Activated T-cell treated with anti-CD3 and anti-CD28 coated beads for 24 hours (primary cell): ENCODE measurements around the gene TTLL4.
"Not testable (repeated sequence)": the region's sequence is repeated elsewhere in the genome, so short reads cannot be mapped to it uniquely, and the experiment has no call there.

Source experiments
- DNase-seq: peaks from one replicate; pipeline ENCODE4 v3.0.0-alpha.2; 2020; ENCODE audit warnings: low read depth

TTLL4 gene, protein sequence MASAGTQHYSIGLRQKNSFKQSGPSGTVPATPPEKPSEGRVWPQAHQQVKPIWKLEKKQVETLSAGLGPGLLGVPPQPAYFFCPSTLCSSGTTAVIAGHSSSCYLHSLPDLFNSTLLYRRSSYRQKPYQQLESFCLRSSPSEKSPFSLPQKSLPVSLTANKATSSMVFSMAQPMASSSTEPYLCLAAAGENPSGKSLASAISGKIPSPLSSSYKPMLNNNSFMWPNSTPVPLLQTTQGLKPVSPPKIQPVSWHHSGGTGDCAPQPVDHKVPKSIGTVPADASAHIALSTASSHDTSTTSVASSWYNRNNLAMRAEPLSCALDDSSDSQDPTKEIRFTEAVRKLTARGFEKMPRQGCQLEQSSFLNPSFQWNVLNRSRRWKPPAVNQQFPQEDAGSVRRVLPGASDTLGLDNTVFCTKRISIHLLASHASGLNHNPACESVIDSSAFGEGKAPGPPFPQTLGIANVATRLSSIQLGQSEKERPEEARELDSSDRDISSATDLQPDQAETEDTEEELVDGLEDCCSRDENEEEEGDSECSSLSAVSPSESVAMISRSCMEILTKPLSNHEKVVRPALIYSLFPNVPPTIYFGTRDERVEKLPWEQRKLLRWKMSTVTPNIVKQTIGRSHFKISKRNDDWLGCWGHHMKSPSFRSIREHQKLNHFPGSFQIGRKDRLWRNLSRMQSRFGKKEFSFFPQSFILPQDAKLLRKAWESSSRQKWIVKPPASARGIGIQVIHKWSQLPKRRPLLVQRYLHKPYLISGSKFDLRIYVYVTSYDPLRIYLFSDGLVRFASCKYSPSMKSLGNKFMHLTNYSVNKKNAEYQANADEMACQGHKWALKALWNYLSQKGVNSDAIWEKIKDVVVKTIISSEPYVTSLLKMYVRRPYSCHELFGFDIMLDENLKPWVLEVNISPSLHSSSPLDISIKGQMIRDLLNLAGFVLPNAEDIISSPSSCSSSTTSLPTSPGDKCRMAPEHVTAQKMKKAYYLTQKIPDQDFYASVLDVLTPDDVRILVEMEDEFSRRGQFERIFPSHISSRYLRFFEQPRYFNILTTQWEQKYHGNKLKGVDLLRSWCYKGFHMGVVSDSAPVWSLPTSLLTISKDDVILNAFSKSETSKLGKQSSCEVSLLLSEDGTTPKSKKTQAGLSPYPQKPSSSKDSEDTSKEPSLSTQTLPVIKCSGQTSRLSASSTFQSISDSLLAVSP

DNA sequence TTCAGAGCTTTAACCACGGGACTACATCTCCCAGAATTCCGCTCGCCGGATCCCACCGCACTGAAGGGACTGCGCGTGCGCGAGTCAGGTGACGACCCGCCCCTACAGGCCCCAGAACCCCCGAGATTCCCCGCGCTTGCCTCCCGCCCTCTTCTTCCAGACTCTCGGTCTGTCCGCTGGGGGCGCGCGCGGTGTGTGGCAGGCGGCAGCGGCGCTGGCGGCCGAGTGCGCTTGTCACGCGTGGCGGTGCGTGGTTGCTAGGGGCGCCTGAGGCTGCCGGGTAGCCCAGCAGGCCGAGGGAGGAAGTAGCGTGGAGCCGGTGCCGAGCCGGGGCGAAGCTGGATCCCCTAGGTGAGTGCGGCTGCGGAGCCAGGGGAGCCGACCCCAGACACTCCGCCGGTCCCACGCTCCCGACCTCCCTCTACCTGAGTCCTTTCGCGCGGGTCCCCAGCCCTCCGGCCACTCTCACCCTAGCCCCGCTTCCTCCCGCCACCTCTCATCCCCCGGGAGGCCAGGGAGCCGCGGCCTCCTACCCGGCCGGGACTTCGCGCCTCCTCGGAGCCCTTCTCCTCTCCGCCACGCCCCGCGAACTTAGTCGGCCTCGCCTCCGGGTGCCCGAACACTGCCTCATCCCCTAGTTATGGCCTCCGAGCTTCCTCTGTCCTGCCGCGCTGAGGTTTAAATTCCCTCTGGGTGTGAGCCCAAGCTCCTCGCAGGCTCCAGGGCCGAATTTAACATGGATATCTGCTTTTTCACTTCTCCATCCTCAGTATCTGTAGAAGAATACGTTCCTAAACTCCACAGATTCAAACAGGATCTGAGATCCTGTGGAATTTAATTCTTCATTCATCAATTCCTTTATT, at the start of gene TTLL4:
Gene TTLL4, plus strand, starts transcription at position 149 of the 863 bp plus-strand sequence. CDS start 26,842 bp downstream, outside the sequence.
- peak; percentile 97 for DNase-seq

DNA sequence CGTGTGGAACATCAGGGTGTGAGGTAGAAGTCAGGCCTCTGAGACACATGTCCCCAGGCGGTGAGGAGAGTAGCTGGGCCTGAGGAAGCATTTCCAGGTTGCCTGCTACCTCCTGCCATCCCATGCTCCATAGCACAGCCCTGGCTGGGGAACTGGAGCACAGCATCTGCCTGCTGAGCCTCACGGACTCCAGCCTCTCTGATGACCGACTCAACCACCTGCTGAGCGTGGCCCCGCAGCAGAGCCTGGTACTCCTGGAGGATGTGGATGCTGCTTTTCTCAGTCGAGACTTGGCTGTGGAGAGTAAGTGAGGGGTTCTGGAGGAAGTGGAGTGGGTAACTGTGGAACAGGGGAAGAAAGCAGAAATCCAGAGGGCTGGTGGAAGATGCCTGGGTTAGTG, 48.3 kb upstream of the TTLL4 start:
- DNase-seq: no peak

DNA sequence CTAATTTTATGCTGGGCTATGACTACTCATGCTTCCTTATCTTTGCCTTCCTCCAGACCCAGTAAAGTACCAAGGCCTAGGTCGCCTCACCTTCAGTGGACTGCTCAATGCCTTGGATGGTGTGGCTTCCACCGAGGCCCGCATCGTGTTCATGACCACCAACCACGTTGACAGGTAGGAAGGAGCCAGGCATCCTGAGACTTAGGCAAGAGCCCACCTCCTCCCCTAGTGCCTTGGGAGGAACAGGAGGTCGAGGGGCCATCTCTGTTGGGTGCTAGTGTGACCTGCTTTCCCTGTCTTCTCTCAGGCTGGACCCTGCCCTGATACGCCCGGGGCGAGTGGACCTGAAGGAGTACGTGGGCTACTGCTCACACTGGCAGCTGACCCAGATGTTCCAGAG, 47.8 kb upstream of the TTLL4 start:
- no peak for DNase-seq

DNA sequence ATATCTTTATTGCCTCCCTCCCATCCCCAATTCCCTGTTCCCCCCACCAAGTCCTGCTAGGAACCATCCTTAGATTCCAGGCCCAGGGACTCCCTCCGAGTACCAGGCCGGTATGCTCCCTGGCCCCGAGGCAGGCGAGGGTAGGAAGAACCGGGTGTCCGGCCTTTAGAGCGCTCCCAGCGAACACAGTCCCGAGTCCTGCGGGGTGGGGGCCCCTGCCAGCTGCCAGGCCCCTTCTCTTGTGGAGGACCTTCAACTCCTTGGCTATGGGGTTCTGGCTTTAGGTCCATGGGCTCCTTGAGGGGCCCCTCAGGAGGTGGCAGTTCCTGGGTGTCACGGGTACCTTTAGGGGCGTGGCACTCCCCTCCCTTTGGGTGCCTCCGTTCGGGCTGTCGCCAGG, 46.7 kb upstream of the TTLL4 start:
- DNase-seq: no peak

DNA sequence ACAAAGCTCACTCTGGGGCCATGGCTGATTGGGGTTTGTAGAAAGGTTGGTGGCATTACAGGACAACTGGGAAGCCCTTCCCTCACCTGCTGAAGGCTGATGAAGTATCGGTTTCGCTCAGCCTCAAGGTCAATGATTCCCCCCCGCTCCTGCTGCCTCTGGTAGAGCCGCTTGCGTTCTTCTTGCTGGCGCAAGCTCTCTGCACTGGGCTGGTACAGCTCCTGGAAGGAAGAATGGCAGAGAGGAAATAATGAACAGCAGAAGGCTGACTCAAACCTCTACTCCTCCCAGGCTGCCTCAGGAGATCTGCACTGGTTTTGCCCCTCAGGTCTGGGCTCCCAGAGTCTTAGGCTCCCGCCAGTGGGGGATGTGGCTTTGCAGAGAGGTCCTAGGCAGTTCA, 46.0 kb upstream of the TTLL4 start:
- DNase-seq: no peak

DNA sequence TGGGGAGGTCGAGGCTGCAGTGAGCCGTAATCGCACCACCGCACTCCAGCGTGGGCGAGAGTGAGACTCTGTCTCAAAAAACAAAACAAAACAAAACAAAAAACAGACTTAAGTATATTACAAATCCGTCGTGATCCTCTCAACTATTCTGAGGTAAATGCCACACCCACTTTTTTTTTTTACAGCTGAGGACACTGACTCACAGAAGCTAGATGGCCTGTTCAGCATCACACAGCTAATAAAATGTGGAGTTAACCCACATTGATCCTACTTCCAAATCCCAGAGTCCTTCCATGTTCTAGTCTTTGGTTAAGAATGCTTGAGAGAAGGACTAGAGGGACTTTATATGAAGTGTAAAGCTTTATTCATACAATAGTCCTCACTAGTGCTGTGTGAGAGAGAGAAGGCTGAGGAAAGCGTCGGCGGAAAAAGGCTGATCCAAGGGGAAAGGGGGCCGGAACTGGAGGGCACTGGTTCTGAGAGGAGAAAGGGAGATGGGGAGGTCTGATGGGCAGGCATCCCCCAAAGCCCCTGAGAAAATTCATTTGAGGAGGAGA, 39.5 kb upstream of the TTLL4 start:
- no peak for DNase-seq

DNA sequence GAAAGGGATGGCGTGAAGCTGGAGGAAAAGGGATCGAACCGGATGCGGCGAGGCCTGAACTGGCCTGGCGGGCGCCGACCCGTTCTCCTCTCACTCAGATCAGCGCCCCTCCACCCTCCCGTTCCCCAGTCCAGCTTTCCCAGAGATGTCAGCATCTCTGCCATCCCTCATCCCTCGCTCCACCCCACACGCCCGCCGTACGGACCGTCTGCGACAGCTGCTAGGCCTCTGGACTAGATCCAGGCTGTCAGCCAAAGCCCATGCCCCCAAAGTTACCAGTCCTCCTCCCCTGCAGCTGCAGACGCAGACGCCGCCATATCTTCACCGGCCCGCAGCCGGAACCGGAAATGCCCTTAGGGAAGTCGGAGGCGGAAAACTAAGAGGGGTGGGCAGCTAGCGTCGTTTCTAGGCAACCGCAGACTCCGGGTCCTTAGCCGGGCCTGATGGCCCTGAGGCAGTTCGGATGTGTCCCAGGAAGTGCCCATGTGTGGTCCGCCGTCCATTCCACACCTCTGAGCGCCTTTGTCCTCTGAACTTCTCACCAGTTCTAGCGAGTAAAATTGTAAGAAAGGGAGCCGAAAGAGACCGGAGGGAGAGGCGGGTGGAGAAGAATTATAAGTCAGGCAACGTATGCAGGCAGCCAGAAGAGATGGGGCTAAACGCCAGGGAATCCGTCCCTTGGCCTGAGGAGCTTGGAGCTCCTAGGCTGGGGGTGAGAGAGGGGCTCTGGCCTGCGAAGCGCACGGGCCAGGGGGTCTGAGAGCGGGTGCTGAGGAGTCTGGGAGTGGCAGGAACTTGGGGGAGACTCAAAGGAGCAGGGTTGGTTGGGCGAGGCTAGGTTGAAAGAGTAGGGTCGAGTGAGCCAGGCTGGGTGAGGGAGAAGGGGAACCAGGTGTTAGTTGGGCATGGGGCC, 38.7 kb upstream of the TTLL4 start, which contains the start of the genes RNF25 and STK36:
Gene RNF25, minus strand, starts transcription at position 349 of the 913 bp plus-strand sequence. Its CDS starts 32 bp downstream, at position 317.
Gene STK36, plus strand, starts transcription at position 433 of the 913 bp plus-strand sequence. CDS start 744 bp downstream, outside the sequence.
- DNase-seq: peak; percentile 76

DNA sequence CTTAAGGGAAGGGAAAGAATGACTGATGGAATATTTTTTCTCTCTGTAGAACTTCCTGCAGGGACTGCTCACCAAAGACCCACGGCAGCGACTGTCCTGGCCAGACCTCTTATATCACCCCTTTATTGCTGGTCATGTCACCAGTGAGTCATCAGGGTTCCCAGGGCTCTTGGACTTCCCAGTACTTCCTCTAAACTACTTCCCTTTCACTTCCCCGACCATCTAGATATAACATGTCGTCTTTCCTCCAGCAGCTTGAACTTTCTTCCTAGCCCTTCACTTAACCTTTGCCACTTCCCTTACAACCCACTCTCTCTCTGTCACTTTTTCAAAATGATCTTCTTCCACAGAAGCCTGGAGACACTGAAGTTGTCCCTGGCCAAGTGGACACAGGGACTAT, 31.5 kb upstream of the TTLL4 start:
- DNase-seq: no peak

DNA sequence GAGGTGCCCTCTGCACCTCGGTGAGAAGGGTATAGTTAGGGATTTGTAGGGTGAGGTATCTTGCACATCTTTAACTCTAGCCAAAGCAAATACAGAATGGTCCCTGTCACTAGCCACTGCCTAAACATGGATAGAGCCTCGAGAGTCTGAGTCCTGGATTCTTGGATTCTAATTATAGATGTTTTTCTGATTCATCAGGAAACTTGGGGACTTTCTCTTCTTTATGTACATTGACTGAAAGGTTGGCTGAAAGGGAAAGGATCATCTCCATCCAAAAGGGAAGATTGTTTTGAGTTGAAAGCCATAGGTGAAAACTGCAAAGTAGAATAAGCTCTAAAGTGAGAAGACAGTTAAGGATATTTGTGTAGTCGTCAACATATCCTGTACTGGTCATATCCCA, 30.6 kb upstream of the TTLL4 start:
- DNase-seq: no peak

DNA sequence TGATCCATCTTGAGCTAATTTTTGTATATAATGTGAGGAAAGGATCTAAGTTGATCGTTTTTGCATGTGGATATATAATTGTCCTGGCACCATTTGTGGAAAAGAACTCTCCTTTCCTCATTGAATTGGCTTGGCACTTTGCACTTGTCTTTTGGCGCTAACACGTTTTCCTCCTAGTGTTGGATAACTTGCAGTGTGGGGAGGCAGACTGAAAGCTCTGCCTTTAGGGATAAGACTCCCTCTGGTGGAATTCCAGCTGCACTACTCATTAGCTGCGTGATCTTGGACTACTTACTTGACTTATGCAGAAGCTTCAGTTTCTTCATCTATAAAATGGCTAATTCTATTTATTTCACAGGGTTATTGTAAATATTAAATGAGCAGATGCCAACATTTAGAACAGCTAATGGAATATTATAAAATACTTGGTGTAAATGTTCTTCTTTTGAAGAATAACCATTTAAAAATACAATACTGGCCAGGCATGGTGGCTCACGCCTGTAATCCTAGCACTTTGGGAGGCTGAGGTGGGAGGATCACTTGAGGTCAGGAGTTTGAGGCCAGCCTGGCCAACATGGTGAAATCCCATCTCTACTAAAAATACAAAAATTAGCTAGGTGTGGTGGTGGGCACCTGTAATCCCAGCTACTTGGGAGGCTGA, 23.1 kb upstream of the TTLL4 start:
- not testable (repeated sequence) for DNase-seq

DNA sequence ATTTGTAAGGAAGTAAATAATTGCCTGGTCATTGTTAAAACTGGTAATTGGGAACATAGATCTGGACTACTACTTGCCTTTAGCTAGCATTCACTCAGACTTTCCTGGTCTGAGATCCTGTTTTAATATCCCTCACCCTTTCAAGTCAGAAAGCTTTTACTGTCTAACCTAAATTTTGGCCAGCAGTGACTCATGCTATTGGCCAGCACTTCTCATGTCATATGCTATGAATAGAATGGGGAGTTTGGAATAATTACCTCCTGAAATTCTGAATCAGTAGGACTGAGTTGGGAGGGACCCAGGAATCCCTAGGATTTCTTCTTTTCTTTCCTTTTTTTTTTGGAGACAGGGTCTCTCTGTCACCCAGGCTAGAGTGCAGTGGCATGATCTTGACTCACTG, 19.4 kb upstream of the TTLL4 start:
- DNase-seq: no peak

DNA sequence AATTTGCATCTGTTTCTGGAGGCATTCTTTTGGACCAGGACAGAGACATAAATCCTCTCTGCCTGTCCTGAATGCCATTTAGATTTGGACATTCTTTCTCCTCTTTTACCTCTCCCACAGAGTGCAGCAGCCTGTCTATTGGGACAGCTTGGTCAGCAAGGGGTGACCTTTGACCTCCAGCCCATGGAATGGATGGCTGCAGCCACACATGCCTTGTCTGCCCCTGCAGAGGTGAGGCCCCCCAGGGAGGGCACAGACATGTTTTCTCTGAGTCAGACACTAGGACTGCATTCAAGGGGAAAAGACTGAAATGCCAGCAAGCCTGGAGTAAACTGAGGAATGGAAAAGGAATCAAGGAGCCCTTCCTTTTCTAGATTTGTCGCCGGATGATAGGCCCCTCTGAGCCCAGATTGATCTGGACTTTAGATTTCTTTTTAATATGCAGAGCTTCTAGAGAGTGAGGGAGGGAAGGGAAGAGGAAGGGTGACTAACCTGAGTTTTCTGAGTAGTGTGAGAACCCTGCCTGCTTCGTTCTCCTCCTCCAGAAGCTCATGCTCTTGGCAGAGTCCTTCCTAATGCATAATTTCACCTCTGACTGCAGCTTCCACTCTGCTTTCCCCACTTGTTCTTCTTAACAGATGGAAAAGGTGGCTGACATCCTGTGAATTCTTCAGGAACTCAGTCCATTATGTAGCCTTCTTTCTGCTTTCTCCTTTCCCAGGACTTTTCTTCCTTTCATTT, 16.1 kb upstream of the TTLL4 start:
- DNase-seq: no peak

DNA sequence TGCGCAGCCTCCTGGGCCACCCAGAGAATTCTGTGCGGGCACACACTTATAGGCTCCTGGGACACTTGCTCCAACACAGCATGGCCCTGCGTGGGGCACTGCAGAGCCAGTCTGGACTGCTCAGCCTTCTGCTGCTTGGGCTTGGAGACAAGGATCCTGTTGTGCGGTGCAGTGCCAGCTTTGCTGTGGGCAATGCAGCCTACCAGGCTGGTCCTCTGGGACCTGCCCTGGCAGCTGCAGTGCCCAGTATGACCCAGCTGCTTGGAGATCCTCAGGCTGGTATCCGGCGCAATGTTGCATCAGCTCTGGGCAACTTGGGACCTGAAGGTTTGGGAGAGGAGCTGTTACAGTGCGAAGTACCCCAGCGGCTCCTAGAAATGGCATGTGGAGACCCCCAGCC, 11.8 kb upstream of the TTLL4 start:
- DNase-seq: no peak

DNA sequence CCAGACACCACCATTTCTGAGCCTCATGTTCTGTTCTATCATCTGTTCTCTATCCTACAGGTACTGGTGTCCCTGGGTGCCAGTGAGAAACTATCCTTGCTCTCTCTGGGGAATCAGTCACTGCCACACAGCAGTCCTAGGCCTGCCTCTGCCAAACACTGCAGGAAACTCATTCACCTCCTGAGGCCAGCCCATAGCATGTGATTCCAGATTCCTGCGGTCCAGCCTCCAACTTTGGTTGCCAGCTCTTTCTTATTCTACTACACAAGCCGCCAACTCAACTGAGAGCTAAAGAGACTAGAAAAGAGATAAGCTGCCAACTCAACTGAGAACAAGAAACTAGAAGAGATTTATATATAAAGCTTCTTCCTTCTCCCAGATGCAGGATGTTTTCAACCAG, 8.8 kb upstream of the TTLL4 start:
- DNase-seq: no peak

DNA sequence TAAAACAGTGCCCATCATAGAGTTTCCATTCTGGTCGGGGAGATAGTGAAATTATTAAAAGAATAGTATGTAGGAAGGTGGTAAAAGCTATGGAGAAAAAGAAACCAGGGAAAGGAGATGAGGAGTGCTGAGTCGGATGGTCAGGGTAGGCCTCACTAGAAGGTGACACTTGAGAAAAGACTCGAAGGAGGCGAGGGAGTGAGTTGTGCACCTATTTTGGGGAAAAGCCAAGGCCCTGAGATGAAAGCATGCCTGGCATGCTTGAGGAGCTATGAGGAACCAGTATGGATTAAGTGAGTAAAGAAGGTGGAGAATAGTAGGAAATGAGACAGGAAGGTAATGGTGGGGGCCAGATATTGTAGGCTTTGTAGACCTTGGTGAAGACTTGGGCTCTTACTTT, 7.3 kb upstream of the TTLL4 start:
- DNase-seq: no peak

DNA sequence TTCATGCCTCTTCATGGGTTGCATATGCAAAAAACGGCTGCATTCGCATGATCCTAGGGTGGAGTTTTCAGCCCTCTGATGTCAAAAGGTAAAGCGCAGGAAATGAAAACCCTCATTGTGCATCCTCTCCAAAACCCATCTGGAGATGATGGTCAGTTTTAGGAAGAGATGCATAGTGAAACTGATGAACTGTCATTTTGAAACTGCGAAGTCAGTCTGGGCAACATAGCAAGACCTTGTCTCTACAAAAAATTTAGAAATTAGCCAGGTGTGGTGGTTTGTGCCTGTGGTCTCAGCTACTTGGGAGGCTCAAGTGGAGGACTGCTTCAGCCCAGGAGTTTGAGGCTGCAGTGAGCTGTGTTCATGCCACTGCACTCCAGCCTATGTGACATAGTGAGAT, 2.5 kb upstream of the TTLL4 start:
- DNase-seq: no peak

DNA sequence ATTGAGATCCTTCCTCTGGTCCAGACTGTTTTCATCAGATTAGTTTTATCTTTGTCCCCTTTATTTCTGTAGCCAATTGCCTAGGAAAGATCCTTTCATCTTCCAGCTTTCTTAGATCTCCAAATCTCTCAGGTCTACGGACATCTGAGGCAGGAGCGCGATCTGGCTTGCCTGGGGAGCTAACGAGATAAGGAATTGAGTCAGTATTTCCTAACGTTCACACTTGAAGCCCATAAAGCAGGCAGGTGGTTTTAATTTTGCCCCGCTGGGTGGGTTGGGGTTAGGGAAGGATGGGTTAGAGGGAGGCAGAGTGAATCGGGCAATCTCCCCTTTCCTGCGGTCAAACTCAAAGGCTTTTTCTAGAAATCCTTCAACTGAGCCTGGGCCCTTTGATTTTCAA, 727 bp upstream of the TTLL4 start:
- no peak for DNase-seq

DNA sequence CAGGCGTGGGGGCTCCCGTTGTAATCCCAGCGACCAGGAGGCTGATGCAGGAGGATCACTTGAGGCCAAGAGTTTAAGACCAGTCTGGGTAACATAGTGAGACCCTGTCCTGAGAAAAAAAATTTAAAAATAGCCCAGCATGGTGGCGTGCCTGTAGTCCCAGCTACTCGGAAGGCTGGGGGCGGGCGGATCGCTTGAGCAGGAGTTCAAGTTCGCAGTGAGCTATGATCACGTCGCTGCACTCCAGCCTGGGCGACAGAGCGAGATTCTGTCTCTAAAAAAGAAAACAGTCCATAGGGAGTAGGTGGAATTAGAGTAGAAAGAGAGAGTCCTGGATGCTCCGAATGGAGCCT, 325 bp upstream of the TTLL4 start:
- DNase-seq: no peak

DNA sequence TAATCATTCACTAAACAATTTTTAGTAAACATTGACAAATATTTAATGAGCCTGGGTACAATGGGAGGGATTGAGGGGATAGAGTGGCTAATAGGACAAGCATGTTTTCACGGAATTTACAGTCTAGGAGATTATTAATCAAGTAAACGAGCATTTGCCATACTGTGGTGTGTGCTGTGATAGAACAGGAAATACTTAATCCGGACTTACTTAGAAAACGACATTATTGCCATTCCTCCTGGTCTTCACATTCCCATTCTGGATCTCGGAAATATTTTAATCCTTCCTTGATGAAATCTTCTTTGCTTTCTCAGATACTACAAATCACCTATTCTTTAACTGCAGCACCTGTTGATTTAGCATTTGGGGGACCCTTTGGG, 905 bp downstream of the TTLL4 start:
- no peak for DNase-seq
